Fibroblast of lung (primary cell): ENCODE results near the gene CCDC86. TPM values are rescaled to one million over a fixed set of nuclear protein-coding genes. Genes with fewer than 3 reads are reported as not detected.

Experiments
- DNase-seq, 2 donors: peaks; one replicate each; pipeline versions ENCODE4 v3.0.0 to v3.0.0-alpha.2; 2010; ENCODE audit warnings: low read depth in 2 of 2
- H2AFZ ChIP-seq: 2 replicates; pipeline ENCODE4 v1.5.1; 2012; ENCODE audit warnings: low read length, control low read depth, inconsistent platforms
- H3K27ac ChIP-seq: 2 replicates; pipeline ENCODE4 v1.5.1; 2011; ENCODE audit warnings: low read length, control low read depth; ENCODE audit not compliant: insufficient read depth
- H3K27me3 ChIP-seq: 2 replicates; pipeline ENCODE4 v1.5.1; 2011; ENCODE audit warnings: mild to moderate bottlenecking, low read length; ENCODE audit not compliant: control insufficient read depth, insufficient read depth
- H3K36me3 ChIP-seq: 2 replicates; pipeline ENCODE4 v1.5.1; 2011; ENCODE audit warnings: low read length; ENCODE audit not compliant: control insufficient read depth, insufficient read depth
- H3K4me1 ChIP-seq: 2 replicates; pipeline ENCODE4 v1.5.1; 2011; ENCODE audit warnings: low read length; ENCODE audit not compliant: control insufficient read depth, insufficient read depth; ENCODE audit errors: extremely low read depth
- H3K4me2 ChIP-seq: 2 replicates; pipeline ENCODE4 v1.5.1; 2011; ENCODE audit warnings: low read length, control low read depth; ENCODE audit not compliant: insufficient read depth; ENCODE audit errors: extremely low read depth
- H3K4me3 ChIP-seq, 4 experiments: fragments of 200-600 bp in 1 of 4; sonication (generic) in 1 of 4; replicated peaks in 1 of 4; 2 replicates each; pipeline ENCODE4 v1.5.1; 2011 to 2016; ENCODE audit warnings: low read length in 4 of 4, low read depth in 3 of 4, mild to moderate bottlenecking in 3 of 4, control low read depth in 2 of 4, inconsistent platforms in 1 of 4, mixed read lengths in 1 of 4; ENCODE audit not compliant: insufficient read depth in 1 of 4; ENCODE audit errors: control extremely low read depth in 1 of 4
- H3K79me2 ChIP-seq: 2 replicates; pipeline ENCODE4 v1.5.1; 2012; ENCODE audit warnings: mild to moderate bottlenecking, low read length, inconsistent platforms; ENCODE audit not compliant: control insufficient read depth, insufficient read depth
- H3K9ac ChIP-seq: 2 replicates; pipeline ENCODE4 v1.5.1; 2011; ENCODE audit warnings: mild to moderate bottlenecking, low read length, control low read depth; ENCODE audit not compliant: insufficient read depth
- H3K9me3 ChIP-seq: 2 replicates; pipeline ENCODE4 v1.5.1; 2012; ENCODE audit warnings: low read depth, low read length; ENCODE audit not compliant: control insufficient read depth, insufficient read depth
- H4K20me1 ChIP-seq: 2 replicates; pipeline ENCODE4 v1.5.1; 2011; ENCODE audit warnings: low read length; ENCODE audit not compliant: control insufficient read depth, insufficient read depth; ENCODE audit errors: extremely low read depth
- CTCF ChIP-seq, 2 donors: IDR thresholded peaks in 1 of 2; conservative IDR thresholded peaks in 1 of 2; 1 replicate in 1 of 2; 2 replicates in 1 of 2; pipeline ENCODE4 v1.5.1; 2011 to 2012; ENCODE audit warnings: low read length in 2 of 2, control low read depth in 1 of 2, inconsistent platforms in 1 of 2, low read depth in 1 of 2, mild to moderate bottlenecking in 1 of 2
- EZH2 ChIP-seq: IDR thresholded peaks from 2 replicates; pipeline ENCODE4 v1.5.1; 2012; ENCODE audit warnings: low read length, control low read depth, mild to moderate bottlenecking; ENCODE audit errors: missing control alignments
- polyA plus RNA-seq, 2 donors: library from polyadenylated mRNA; depleted of rRNA in 1 of 2; stranded (reverse) in 1 of 2; unstranded in 1 of 2; fragments of >200 nt; gene quantifications; 2 replicates each; pipeline ENCODE4 v1.2.1, GENCODE V29; 2011 to 2012; ENCODE audit warnings: missing spikeins in 1 of 2
- total RNA-seq: library from RNA; depleted of rRNA; stranded (reverse); fragments of >200 nt; gene quantifications from 2 replicates; pipeline ENCODE4 v1.2.1, GENCODE V29; 2014

Gene CCDC86
- total and polyA plus RNA-seq, 2 donors (not counting 1 experiment from before 2014, with no cell fraction given) = 7.4 to 14.9 TPM

GRCh38 chr11:60831501-60832079 lies 10.3 kb upstream of the CCDC86 start:
- H3K4me1 ChIP-seq = peaks cover 2% of the 10 kb centered on the region
- TF ChIP-seq CTCF (conservative IDR thresholded peaks at IDR 0.05 in 1 of 2, IDR thresholded peaks at IDR 0.05 in 1 of 2; ENCODE audit: low read depth in 1 of 2, low read length in 2 of 2) = no peak
- no peak for TF ChIP-seq EZH2
- H3K9ac ChIP-seq = no peak overlapping the region
- H4K20me1 ChIP-seq = no peaks in the 10 kb centered on the region
- no peak overlapping the region for H3K4me2 ChIP-seq
- peaks cover 12% of the 10 kb centered on the region for H3K27me3 ChIP-seq
- peak; percentile 32 to 51 for DNase-seq
- H3K36me3 ChIP-seq = no peaks in the 10 kb centered on the region
- no peak overlapping the region for H3K27ac ChIP-seq
- no peaks in the 10 kb centered on the region for H3K79me2 ChIP-seq
- no peak overlapping the region for H3K4me3 ChIP-seq
- H2AFZ ChIP-seq = no peak overlapping the region
- no peaks in the 10 kb centered on the region for H3K9me3 ChIP-seq

- Histone ChIP-seq H3K4me3 (no peak overlapping the region), H3K27me3 (no peaks in the 10 kb centered on the region), H3K79me2 (no peaks in the 10 kb centered on the region), H3K36me3 (no peaks in the 10 kb centered on the region), H2AFZ (no peak overlapping the region), H3K9me3 (no peaks in the 10 kb centered on the region), H3K4me2 (no peak overlapping the region), H3K9ac (no peak overlapping the region), H4K20me1 (no peaks in the 10 kb centered on the region), H3K27ac (no peak overlapping the region), H3K4me1 (peaks cover 2% of the 10 kb centered on the region)
- TF ChIP-seq EZH2 (no peak), CTCF (conservative IDR thresholded peaks at IDR 0.05 in 1 of 2, IDR thresholded peaks at IDR 0.05 in 1 of 2; ENCODE audit: low read depth in 1 of 2, low read length in 2 of 2) (no peak)
- no peak for DNase-seq
These were observed 7.0 kb upstream of the CCDC86 start for GRCh38 chr11:60834742-60835533.

- Histone ChIP-seq H3K79me2 (no peaks in the 10 kb centered on the region), H3K4me1 (peaks cover 4% of the 10 kb centered on the region), H3K27ac (no peak overlapping the region), H3K9ac (no peak overlapping the region), H3K9me3 (no peaks in the 10 kb centered on the region), H3K4me2 (no peak overlapping the region), H2AFZ (no peak overlapping the region), H4K20me1 (no peaks in the 10 kb centered on the region), H3K36me3 (no peaks in the 10 kb centered on the region), H3K27me3 (no peaks in the 10 kb centered on the region), H3K4me3 (no peak overlapping the region)
- no peak for DNase-seq
- no peak for TF ChIP-seq EZH2
- no peak for TF ChIP-seq CTCF (conservative IDR thresholded peaks at IDR 0.05 in 1 of 2, IDR thresholded peaks at IDR 0.05 in 1 of 2; ENCODE audit: low read depth in 1 of 2, low read length in 2 of 2)
These were observed 6.4 kb upstream of the CCDC86 start for GRCh38 chr11:60835534-60835846.
